GM23248 (cell line): ENCODE data around the gene HOXC10.

Experiments
- EZH2 ChIP-seq: fragments of 200-600 bp; sonication (generic); IDR thresholded peaks from 2 replicates; pipeline ENCODE4 v1.6.1; 2018; ENCODE audit warnings: antibody characterized with exemption, mild to moderate bottlenecking; ENCODE audit not compliant: insufficient read depth, poor library complexity, severe bottlenecking
- EZH2phosphoT487 ChIP-seq: fragments of 200-600 bp; sonication (generic); IDR thresholded peaks from 2 replicates; pipeline ENCODE4 v1.6.1; 2018; ENCODE audit warnings: antibody characterized with exemption, moderate library complexity, mild to moderate bottlenecking, low read depth; ENCODE audit not compliant: insufficient read depth

DNA sequence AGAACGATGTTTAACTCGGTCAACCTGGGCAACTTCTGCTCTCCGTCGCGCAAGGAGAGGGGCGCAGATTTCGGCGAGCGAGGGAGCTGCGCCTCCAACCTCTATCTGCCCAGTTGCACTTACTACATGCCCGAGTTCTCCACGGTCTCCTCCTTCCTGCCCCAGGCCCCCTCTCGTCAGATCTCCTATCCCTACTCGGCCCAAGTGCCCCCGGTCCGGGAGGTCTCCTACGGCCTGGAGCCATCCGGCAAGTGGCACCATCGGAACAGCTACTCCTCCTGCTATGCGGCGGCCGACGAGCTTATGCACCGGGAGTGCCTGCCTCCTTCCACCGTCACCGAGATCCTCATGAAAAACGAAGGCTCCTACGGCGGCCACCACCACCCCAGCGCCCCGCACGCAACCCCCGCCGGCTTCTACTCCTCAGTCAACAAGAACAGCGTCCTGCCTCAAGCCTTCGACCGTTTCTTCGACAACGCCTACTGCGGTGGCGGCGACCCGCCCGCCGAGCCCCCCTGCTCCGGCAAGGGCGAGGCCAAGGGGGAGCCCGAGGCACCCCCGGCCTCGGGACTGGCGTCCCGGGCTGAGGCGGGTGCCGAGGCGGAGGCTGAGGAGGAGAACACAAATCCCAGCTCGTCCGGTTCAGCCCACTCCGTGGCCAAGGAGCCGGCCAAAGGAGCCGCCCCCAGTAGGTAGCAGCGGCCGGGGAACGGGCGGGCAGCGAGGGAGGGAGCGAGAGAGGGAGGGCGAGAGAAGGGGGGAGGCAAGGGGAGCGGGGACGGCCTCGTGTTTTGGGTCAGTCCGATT is 11.5 kb upstream of the HOXC10 start:
- no peak for TF ChIP-seq EZH2phosphoT487
- TF ChIP-seq EZH2: peak; percentile 86
